Ishikawa (cell line): ENCODE results near the gene FDX1.

Experiments used
- CEBPB ChIP-seq: IDR thresholded peaks from 2 replicates; pipeline ENCODE4 v1.6.1; 2012
- CREB1 ChIP-seq: IDR thresholded peaks from 2 replicates; pipeline ENCODE4 v1.6.1; 2012; ENCODE audit warnings: low read depth
- EGR1 ChIP-seq: IDR thresholded peaks from 2 replicates; pipeline ENCODE4 v1.6.1; 2012
- EP300 ChIP-seq: IDR thresholded peaks from 2 replicates; pipeline ENCODE4 v1.6.1; 2012; ENCODE audit warnings: borderline replicate concordance
- FOXM1 ChIP-seq: IDR thresholded peaks from 2 replicates; pipeline ENCODE4 v1.6.1; 2012; ENCODE audit warnings: low read depth, borderline replicate concordance
- MAX ChIP-seq: IDR thresholded peaks from 2 replicates; pipeline ENCODE4 v1.6.1; 2012
- NFIC ChIP-seq: IDR thresholded peaks from 2 replicates; pipeline ENCODE4 v1.6.1; 2012
- RAD21 ChIP-seq: IDR thresholded peaks from 2 replicates; pipeline ENCODE4 v1.6.1; 2012; ENCODE audit warnings: low read depth
- REST ChIP-seq: IDR thresholded peaks from 2 replicates; pipeline ENCODE4 v1.6.1; 2012; ENCODE audit warnings: low read depth, mild to moderate bottlenecking
- TAF1 ChIP-seq: IDR thresholded peaks from 2 replicates; pipeline ENCODE4 v1.6.1; 2012; ENCODE audit warnings: low read depth, mild to moderate bottlenecking
- TCF12 ChIP-seq: IDR thresholded peaks from 2 replicates; pipeline ENCODE4 v1.6.1; 2012; ENCODE audit warnings: low read depth
- TEAD4 ChIP-seq: IDR thresholded peaks from 2 replicates; pipeline ENCODE4 v1.6.1; 2012
- USF1 ChIP-seq: IDR thresholded peaks from 2 replicates; pipeline ENCODE4 v1.6.1; 2012
- YY1 ChIP-seq: IDR thresholded peaks from 2 replicates; pipeline ENCODE4 v1.6.1; 2012; ENCODE audit warnings: low read depth
- ZBTB7A ChIP-seq: IDR thresholded peaks from 2 replicates; pipeline ENCODE4 v1.6.1; 2012; ENCODE audit warnings: low read depth

Gene FDX1

GRCh38 chr11:110453684-110454354, 24.1 kb downstream of the FDX1 start:
- TF ChIP-seq EGR1: no peak
- no peak for TF ChIP-seq EP300
- TF ChIP-seq MAX: no peak
- no peak for TF ChIP-seq TEAD4
- TF ChIP-seq FOXM1: no peak
- no peak for TF ChIP-seq TCF12
- no peak for TF ChIP-seq RAD21
- no peak for TF ChIP-seq NFIC
- no peak for TF ChIP-seq CREB1
- TF ChIP-seq TAF1: no peak
- no peak for TF ChIP-seq ZBTB7A
- no peak for TF ChIP-seq CEBPB
- TF ChIP-seq YY1: no peak
- TF ChIP-seq USF1: no peak
- TF ChIP-seq REST: no peak

- TF ChIP-seq CEBPB (no peak), REST (no peak), TEAD4 (no peak)
Observed at GRCh38 chr11:110454609-110455008, 24.9 kb downstream of the FDX1 start.

- TF ChIP-seq ZBTB7A (no peak), FOXM1 (no peak), RAD21 (no peak), YY1 (no peak), USF1 (no peak), MAX (no peak), TCF12 (no peak), CEBPB (no peak)
Observed at GRCh38 chr11:110455718-110456117, 26.0 kb downstream of the FDX1 start.

GRCh38 chr11:110463153-110463552, 33.4 kb downstream of the FDX1 start:
- peak; percentile 49 for TF ChIP-seq RAD21
- TF ChIP-seq FOXM1: no peak

GRCh38 chr11:110465231-110465630, 35.5 kb downstream of the FDX1 start:
- TF ChIP-seq EP300: no peak

GRCh38 chr11:110467556-110467955, 37.8 kb downstream of the FDX1 start:
- TF ChIP-seq NFIC (no peak), EP300 (no peak), EGR1 (no peak), FOXM1 (no peak), TEAD4 (no peak), USF1 (no peak), TCF12 (no peak), CREB1 (no peak), TAF1 (no peak), MAX (no peak), CEBPB (no peak), ZBTB7A (no peak), RAD21 (no peak), YY1 (no peak), REST (no peak)
